Naive thymus-derived CD4-positive, alpha-beta T cell (primary cell): ENCODE data around the gene EML6. TPM values are rescaled to one million over a fixed set of nuclear protein-coding genes. Genes with fewer than 3 reads are reported as not detected.

ENCODE experiments used
- ATAC-seq: fragments of 150-1000 bp; cut with Tn5 transposase; 2 replicates; pipeline ENCODE4 v1.10.0; 2021; ENCODE audit warnings: mild to moderate bottlenecking, moderate library complexity
- CTCF ChIA-PET: fragments of 350-600 bp; sonication (Branson Sonifier 250); formaldehyde crosslinking; loops from one replicate; lab custom pipeline; 2021; ENCODE audit warnings: antibody characterized with exemption; lab: Charles Lee
- POLR2A ChIA-PET: fragments of 350-600 bp; sonication (Branson Sonifier 250); formaldehyde crosslinking; loops from one replicate; lab custom pipeline; 2021; ENCODE audit warnings: antibody characterized with exemption, inconsistent platforms; lab: Charles Lee
- DNase-seq, 9 donors: peaks; one replicate each; pipeline versions ENCODE4 v3.0.0 to v3.0.0-alpha.2; 2020 to 2022; ENCODE audit warnings: mixed read lengths in 1 of 9
- H3K27ac ChIP-seq: one replicate; pipeline ENCODE4 v1.7.0; 2013; ENCODE audit warnings: mild to moderate bottlenecking, low read depth, low read length, moderate library complexity
- H3K27me3 ChIP-seq, 2 donors: one replicate each; pipeline ENCODE4 v1.7.0; 2013; ENCODE audit warnings: low read length in 2 of 2, mild to moderate bottlenecking in 2 of 2, moderate library complexity in 2 of 2; ENCODE audit not compliant: control insufficient read depth in 2 of 2, insufficient read depth in 2 of 2
- H3K36me3 ChIP-seq, 3 experiments: 1 replicate in 2 of 3; 2 replicates in 1 of 3; pipeline ENCODE4 v1.7.0; 2013; ENCODE audit warnings: low read length in 3 of 3, mild to moderate bottlenecking in 3 of 3, moderate library complexity in 1 of 3; ENCODE audit not compliant: insufficient read depth in 3 of 3, control insufficient read depth in 2 of 3
- H3K4me1 ChIP-seq, 2 donors: one replicate each; pipeline ENCODE4 v1.7.0; 2013; ENCODE audit warnings: low read length in 2 of 2, mild to moderate bottlenecking in 2 of 2, moderate library complexity in 1 of 2; ENCODE audit not compliant: control insufficient read depth in 2 of 2, insufficient read depth in 2 of 2
- H3K4me3 ChIP-seq: 2 replicates; pipeline ENCODE4 v1.7.0; 2013; ENCODE audit warnings: mild to moderate bottlenecking, low read length
- H3K9me3 ChIP-seq, 3 experiments: 1 replicate in 2 of 3; 2 replicates in 1 of 3; pipeline ENCODE4 v1.7.0; 2013; ENCODE audit warnings: low read length in 3 of 3; ENCODE audit not compliant: control insufficient read depth in 2 of 3
- H3K27ac Mint-ChIP-seq, 9 donors: one replicate each; pipeline ENCODE4 v1.8.0; 2020 to 2022; ENCODE audit warnings: mixed read lengths in 9 of 9, mild to moderate bottlenecking in 8 of 9, moderate library complexity in 5 of 9, inconsistent platforms in 2 of 9
- H3K27me3 Mint-ChIP-seq, 5 donors: one replicate each; pipeline ENCODE4 v1.8.0; 2021 to 2022; ENCODE audit warnings: mixed read lengths in 5 of 5, mild to moderate bottlenecking in 1 of 5
- H3K36me3 Mint-ChIP-seq, 5 donors: one replicate each; pipeline ENCODE4 v1.8.0; 2020 to 2022; ENCODE audit warnings: mixed read lengths in 5 of 5, mild to moderate bottlenecking in 3 of 5, inconsistent platforms in 1 of 5
- H3K4me1 Mint-ChIP-seq, 7 donors: one replicate each; pipeline ENCODE4 v1.8.0; 2020 to 2022; ENCODE audit warnings: mixed read lengths in 7 of 7, mild to moderate bottlenecking in 3 of 7, inconsistent platforms in 1 of 7
- H3K4me3 Mint-ChIP-seq, 10 donors: one replicate each; pipeline ENCODE4 v1.8.0; 2020 to 2022; ENCODE audit warnings: mild to moderate bottlenecking in 10 of 10, mixed read lengths in 10 of 10, moderate library complexity in 6 of 10, inconsistent platforms in 2 of 10
- H3K9me3 Mint-ChIP-seq, 11 donors: one replicate each; pipeline ENCODE4 v1.8.0; 2020 to 2022; ENCODE audit warnings: mixed read lengths in 11 of 11, mild to moderate bottlenecking in 4 of 11, inconsistent platforms in 1 of 11, moderate library complexity in 1 of 11
- intact Hi-C, 2 donors: fragments of 100-400 bp; cut with micrococcal nuclease; formaldehyde crosslinking; loops; one replicate each; pipeline ENCODE4 v1.15.1; 2023
- polyA plus RNA-seq, 2 donors: library from polyadenylated mRNA; unstranded; fragments of 300-500 nt; fragmentation: Illumina TruSeq; gene quantifications; one replicate each; pipeline ENCODE4 v1.2.3, GENCODE V29; 2021
- total RNA-seq, 6 experiments: library from RNA in 5 of 6; stranded (reverse) in 5 of 6; gene quantifications; 1 replicate in 5 of 6; 2 replicates in 1 of 6; pipeline ENCODE4 v1.2.3 and lab custom pipeline; 2021 to 2026

Gene EML6
- total and polyA plus RNA-seq, 7 experiments from 2014 or later = 0.32 to 2.5 (median 1.5) TPM; not detected in 2

DNA sequence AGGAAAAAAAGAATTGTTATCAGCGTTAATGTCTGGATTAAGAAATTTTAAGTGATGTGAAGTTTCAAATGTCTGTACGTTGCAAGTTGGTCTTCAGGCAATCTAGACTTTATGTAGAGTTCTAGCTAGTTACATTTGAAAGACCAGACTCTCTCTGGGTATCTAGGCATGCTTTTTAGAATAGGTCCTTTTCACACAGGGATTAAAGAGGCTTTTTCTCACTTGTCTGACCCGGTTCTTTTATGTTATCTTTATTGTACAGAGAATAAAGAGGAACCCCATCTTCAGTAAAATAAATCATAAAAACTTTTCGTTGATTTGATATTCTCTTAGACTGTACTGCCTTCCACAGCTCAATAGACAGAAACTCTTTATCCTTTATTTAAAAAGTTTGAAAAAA lies 8.5 kb upstream of the EML6 start:
- H3K9me3 ChIP-seq = no peaks in the 10 kb centered on the region
- Mint-ChIP-seq H3K27me3 (peaks cover 18 to 71% (median 36%) of the 10 kb centered on the region in 5 donors), H3K4me3 (no peak overlapping the region), H3K9me3 (peaks cover 0 to 1% (median 0%) of the 10 kb centered on the region in 11 donors), H3K27ac (no peak overlapping the region), H3K4me1 (peaks cover 0 to 3% (median 0%) of the 10 kb centered on the region in 7 donors), H3K36me3 (no peaks in the 10 kb centered on the region)
- no peaks in the 10 kb centered on the region for H3K4me1 ChIP-seq
- H3K4me3 ChIP-seq = no peak overlapping the region
- intact Hi-C loops = no loop called here
- CTCF ChIA-PET = interaction anchor here (1.5 kb wide), 1 partner anchor 11 kb away, joined by 4 read pairs; no protein-coding TSS in a partner anchor
- POLR2A ChIA-PET = interaction anchor here (0.6 to 1.0 kb wide), 2 partner anchors 10 to 197 kb away, joined by 3 to 4 read pairs; no protein-coding TSS in a partner anchor
- H3K27me3 ChIP-seq = no peaks in the 10 kb centered on the region
- no peaks in the 10 kb centered on the region for H3K36me3 ChIP-seq
- no peak overlapping the region for H3K27ac ChIP-seq
- ATAC-seq = no peak
- DNase-seq = no peak

DNA sequence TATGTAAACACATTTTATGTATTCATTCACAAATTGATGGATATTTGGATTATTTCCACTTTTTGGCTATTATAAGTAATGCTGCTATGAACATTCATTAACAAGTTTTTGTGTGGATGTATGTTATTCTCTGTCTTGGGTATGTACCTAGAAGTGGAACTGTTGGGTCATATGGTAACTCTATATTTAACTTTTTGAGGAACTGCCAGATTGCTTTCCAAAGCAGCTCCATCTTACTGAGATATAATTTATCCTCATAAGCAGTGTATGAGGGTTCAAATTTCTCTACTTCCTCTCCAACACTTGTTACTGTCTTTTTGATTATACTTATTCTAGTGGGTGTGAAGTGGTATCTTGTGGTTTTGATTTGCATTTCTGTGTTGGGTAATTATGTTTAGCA lies 7.1 kb upstream of the EML6 start:
- no peaks in the 10 kb centered on the region for H3K9me3 ChIP-seq
- ChIA-PET CTCF (interaction anchor here (0.7 to 1.5 kb wide), 2 partner anchors 12 to 329 kb away, joined by 3 to 4 read pairs; no protein-coding TSS in a partner anchor), POLR2A (no interaction called here)
- no peak for ATAC-seq
- intact Hi-C loops = no loop called here
- peaks cover 13 to 70% (median 30%) of the 10 kb centered on the region in 5 donors for H3K27me3 Mint-ChIP-seq
- no peak for DNase-seq
- H3K27ac ChIP-seq = no peak overlapping the region
- H3K27me3 ChIP-seq = no peaks in the 10 kb centered on the region
- H3K4me3 Mint-ChIP-seq = no peak overlapping the region
- H3K4me1 Mint-ChIP-seq = no peaks in the 10 kb centered on the region
- no peaks in the 10 kb centered on the region for H3K36me3 Mint-ChIP-seq
- H3K9me3 Mint-ChIP-seq = peaks cover 0 to 1% (median 0%) of the 10 kb centered on the region in 11 donors
- no peaks in the 10 kb centered on the region for H3K36me3 ChIP-seq
- no peak overlapping the region for H3K4me3 ChIP-seq
- H3K4me1 ChIP-seq = no peaks in the 10 kb centered on the region
- H3K27ac Mint-ChIP-seq = no peak overlapping the region

DNA sequence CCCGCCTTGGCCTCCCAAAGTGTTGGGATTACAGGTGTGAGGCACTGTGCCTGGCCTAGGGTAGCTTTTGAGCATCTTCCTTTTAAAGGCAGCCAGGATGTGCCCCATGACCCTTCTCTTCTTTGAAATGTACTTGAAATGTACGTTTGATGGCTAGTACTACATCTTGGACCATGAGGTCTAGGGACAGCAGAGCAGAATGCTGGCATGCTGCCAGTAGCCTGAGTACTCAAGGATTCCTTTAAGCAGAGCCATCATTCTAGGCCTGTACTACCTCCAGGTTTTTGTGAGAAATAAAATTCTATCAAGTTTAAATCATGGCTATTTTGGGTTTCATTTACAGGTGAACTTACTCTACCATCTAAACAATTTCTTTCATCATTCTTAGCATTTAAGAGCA lies 2.9 kb upstream of the EML6 start:
- Mint-ChIP-seq H3K27me3 (peaks cover 20 to 72% (median 36%) of the 10 kb centered on the region in 5 donors), H3K27ac (no peak overlapping the region), H3K9me3 (peaks cover 0 to 1% (median 0%) of the 10 kb centered on the region in 11 donors), H3K4me1 (peaks cover 10 to 20% (median 12%) of the 10 kb centered on the region in 7 donors), H3K4me3 (no peak overlapping the region), H3K36me3 (no peaks in the 10 kb centered on the region)
- Histone ChIP-seq H3K9me3 (no peaks in the 10 kb centered on the region), H3K4me3 (no peak overlapping the region), H3K27me3 (peaks cover 0 to 5% of the 10 kb centered on the region in 2 donors), H3K27ac (no peak overlapping the region), H3K36me3 (no peaks in the 10 kb centered on the region), H3K4me1 (peaks cover 0 to 6% of the 10 kb centered on the region in 2 donors)
- CTCF ChIA-PET = no interaction called here
- POLR2A ChIA-PET = no interaction called here
- intact Hi-C loops = loop anchor here (5.0 to 10.0 kb wide), 9 partner anchors 53 to 972 kb away; partner anchors contain the start of genes CCDC88A (in 1 of the 2) and PNPT1 (in 1 of the 2)
- DNase-seq (no peak), ATAC-seq (no peak)

- no peaks in the 10 kb centered on the region for H3K36me3 Mint-ChIP-seq
- H3K27me3 ChIP-seq = peaks cover 0 to 5% of the 10 kb centered on the region in 2 donors
- no peaks in the 10 kb centered on the region for H3K36me3 ChIP-seq
- H3K4me3 ChIP-seq = peak overlapping the region; percentile 77
- H3K9me3 Mint-ChIP-seq = peaks cover 0 to 1% (median 0%) of the 10 kb centered on the region in 11 donors
- ATAC-seq (no peak), DNase-seq (no peak)
- peak overlapping the region; percentile 70 for H3K27ac ChIP-seq
- peaks cover 33 to 79% (median 55%) of the 10 kb centered on the region in 5 donors for H3K27me3 Mint-ChIP-seq
- intact Hi-C loops = loop anchor here (1.0 to 10.0 kb wide), 28 partner anchors 13 to 970 kb away; partner anchors contain the start of genes ACYP2 (in 2 of the 2), CFAP36 (in 2 of the 2), CHAC2 (in 2 of the 2) and CLHC1 (in 2 of the 2)
- peak overlapping the region; percentile 87 to 97 (median 92) for H3K4me3 Mint-ChIP-seq
- H3K4me1 Mint-ChIP-seq = peaks cover 10 to 20% (median 12%) of the 10 kb centered on the region in 7 donors
- H3K4me1 ChIP-seq = peaks cover 0 to 6% of the 10 kb centered on the region in 2 donors
- no peaks in the 10 kb centered on the region for H3K9me3 ChIP-seq
- ChIA-PET CTCF (interaction anchor here (1.0 to 1.8 kb wide), 4 partner anchors 17 to 617 kb away, joined by 3 to 4 read pairs (median 3); no protein-coding TSS in a partner anchor), POLR2A (interaction anchor here (1.1 to 1.9 kb wide), 3 partner anchors 17 to 562 kb away, joined by 4 to 6 read pairs (median 4); partner anchors contain the start of gene RTN4)
- peak overlapping the region in 6 of 9 donors; percentile 33 to 90 (median 66) for H3K27ac Mint-ChIP-seq
These were observed 821 bp upstream of the EML6 start for GRCh38 chr2:54722641-54723040.

DNA sequence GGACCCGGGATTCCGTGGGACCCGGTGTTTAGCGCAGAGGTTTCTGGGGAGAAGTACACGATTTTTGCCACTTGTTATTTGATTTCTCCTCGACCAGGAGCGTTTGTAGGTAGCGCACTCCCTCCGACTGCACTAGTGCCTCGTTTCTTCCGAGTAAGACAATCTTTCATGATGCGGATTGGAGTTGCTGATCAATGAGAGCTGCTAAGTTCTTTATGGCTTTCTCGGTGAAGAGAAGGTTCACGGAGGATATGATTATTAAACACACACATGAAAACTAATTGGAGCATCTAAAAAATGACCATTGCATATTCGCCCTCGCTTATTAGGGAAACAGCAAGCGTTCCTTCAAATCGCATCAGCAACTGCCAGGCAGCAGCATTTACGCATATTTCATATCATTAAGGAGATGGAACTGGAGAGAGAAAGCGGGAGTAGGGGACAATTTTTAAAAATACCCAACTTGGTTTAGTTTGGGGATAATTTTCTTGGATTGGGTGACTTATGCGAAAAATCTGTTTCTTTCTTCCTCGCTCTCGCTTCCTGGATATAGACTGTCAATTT lies 616 bp downstream of the EML6 start:
- peak overlapping the region; percentile 87 to 97 (median 92) for H3K4me3 Mint-ChIP-seq
- no peaks in the 10 kb centered on the region for H3K36me3 ChIP-seq
- no peaks in the 10 kb centered on the region for H3K9me3 ChIP-seq
- ChIA-PET POLR2A (interaction anchor here (0.6 to 1.9 kb wide), 3 partner anchors 135 to 894 kb away, joined by 4 to 6 read pairs (median 5); partner anchors contain the start of gene RTN4), CTCF (interaction anchor here (1.5 to 1.8 kb wide), 2 partner anchors 114 to 451 kb away, joined by 3 to 4 read pairs; no protein-coding TSS in a partner anchor)
- peak overlapping the region in 8 of 9 donors; percentile 47 to 90 (median 60) for H3K27ac Mint-ChIP-seq
- no peaks in the 10 kb centered on the region for H3K36me3 Mint-ChIP-seq
- peaks cover 10 to 20% (median 12%) of the 10 kb centered on the region in 7 donors for H3K4me1 Mint-ChIP-seq
- peak overlapping the region; percentile 77 for H3K4me3 ChIP-seq
- H3K27me3 ChIP-seq = peaks cover 0 to 5% of the 10 kb centered on the region in 2 donors
- peaks cover 0 to 6% of the 10 kb centered on the region in 2 donors for H3K4me1 ChIP-seq
- peak overlapping the region; percentile 64 for H3K27ac ChIP-seq
- peaks cover 0 to under 1% (median 0%) of the 10 kb centered on the region in 11 donors for H3K9me3 Mint-ChIP-seq
- DNase-seq (peak in 2 of 9 donors; percentile 5 to 36), ATAC-seq (no peak)
- intact Hi-C loops = loop anchor here (1.0 to 10.0 kb wide), 28 partner anchors 15 to 968 kb away; partner anchors contain the start of genes ACYP2 (in 2 of the 2), CFAP36 (in 2 of the 2), CHAC2 (in 2 of the 2) and CLHC1 (in 2 of the 2)
- H3K27me3 Mint-ChIP-seq = peaks cover 34 to 79% (median 49%) of the 10 kb centered on the region in 5 donors

DNA sequence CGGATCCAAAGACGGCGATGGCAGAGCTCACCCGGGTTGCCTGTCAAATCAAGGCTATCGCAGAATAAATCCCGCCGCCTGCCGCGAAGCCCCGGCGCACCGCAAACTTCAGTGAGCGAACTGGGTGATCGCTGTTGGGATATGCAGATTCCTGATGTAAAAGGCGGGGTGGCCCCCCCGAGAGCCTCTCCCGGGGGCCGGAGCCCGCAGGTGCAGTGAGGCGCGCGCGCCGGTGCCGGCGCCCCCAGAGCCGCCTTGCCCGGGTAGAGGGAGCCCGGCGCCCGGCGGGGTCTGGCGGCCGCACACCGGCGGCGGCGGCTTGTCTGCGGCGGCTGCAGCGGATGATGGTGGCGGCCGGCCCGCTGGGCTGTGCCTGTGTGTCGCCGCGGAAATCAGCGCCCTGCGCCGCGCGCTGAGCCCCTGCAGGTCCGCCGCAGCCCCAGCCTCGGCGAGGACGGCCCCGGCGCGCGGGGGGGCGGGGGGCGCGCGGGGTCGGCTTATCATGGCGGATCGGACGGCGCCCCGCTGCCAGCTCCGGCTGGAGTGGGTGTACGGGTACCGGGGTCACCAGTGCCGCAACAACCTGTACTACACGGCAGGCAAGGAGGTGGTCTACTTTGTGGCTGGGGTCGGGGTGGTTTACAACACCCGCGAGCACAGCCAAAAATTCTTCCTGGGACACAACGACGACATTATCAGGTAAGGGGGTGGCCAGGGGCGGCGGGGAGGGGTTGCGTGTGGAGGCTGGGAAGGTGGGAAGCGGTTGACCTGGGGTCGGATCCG lies 1.3 kb downstream of the EML6 start:
- no peak overlapping the region for H3K27ac ChIP-seq
- ChIA-PET CTCF (no interaction called here), POLR2A (no interaction called here)
- H3K27ac Mint-ChIP-seq = peak overlapping the region in 5 of 9 donors; percentile 25 to 81 (median 47)
- peaks cover 0 to 6% of the 10 kb centered on the region in 2 donors for H3K4me1 ChIP-seq
- H3K9me3 ChIP-seq = no peaks in the 10 kb centered on the region
- H3K4me3 Mint-ChIP-seq = peak overlapping the region; percentile 87 to 97 (median 92)
- H3K4me1 Mint-ChIP-seq = peaks cover 10 to 20% (median 12%) of the 10 kb centered on the region in 7 donors
- ATAC-seq (no peak), DNase-seq (peak in 7 of 9 donors; percentile 24 to 48 (median 32))
- no peaks in the 10 kb centered on the region for H3K36me3 ChIP-seq
- peak overlapping the region; percentile 77 for H3K4me3 ChIP-seq
- H3K9me3 Mint-ChIP-seq = no peaks in the 10 kb centered on the region
- intact Hi-C loops = loop anchor here (1.0 to 10.0 kb wide), 10 partner anchors 57 to 968 kb away; partner anchors contain the start of genes CCDC88A (in 1 of the 2) and PNPT1 (in 1 of the 2)
- H3K36me3 Mint-ChIP-seq = no peaks in the 10 kb centered on the region
- H3K27me3 Mint-ChIP-seq = peaks cover 32 to 79% (median 46%) of the 10 kb centered on the region in 5 donors
- peaks cover 0 to 5% of the 10 kb centered on the region in 2 donors for H3K27me3 ChIP-seq
